HG02870 (cell line): ENCODE results near the gene SLC25A22.
A peak's percentile ranks its signal among the peaks of the same experiment; 100 is the strongest.

Source experiments
- ATAC-seq: cut with Tn5 transposase; IDR thresholded peaks from one replicate; pipeline ENCODE4 v1.9.1; 2021; ENCODE audit warnings: mild to moderate bottlenecking, moderate library complexity; ENCODE audit not compliant: unreplicated experiment

The SLC25A22 gene

DNA sequence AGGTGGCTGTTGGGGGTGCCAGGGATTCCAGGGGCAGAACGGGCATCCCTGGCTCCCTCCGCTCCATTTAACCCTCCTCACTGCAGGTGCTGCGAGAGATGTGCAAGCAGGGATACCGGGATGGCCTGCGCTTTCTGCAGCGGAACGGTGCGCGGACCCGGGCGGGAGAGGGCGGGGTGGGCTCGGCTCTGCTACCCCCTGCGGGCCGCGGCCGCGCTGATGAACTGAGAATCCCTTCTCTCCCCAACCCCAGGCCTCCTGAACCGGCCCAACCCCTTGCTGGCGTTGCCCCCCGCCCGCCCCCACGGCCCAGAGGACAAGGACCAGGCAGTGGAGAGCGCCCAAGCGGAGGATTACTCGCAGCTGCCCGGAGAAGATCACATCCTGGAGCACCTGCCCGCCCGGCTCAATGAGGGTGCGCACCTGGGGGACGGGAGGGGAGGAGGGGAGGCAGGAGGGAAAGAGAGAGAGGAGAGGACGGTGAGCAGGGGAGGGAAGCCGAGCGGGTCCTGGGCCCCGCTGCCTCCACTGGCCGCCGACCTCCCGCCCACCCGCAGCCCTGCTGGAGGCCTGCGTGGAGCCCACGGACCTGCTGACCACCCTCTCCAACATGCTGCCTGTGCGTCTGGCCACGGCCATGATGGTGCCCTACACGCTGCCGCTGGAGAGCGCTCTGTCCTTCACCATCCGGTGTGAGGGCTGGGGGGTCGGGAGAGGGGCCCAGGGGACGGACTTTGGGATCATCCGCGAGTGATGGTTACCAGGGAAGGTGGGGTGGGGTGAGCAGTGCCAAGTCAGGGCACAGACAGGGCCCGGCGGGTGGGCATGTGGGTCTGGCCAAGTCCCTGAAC, 25.6 kb upstream of the SLC25A22 start:
- ATAC-seq = no peak

DNA sequence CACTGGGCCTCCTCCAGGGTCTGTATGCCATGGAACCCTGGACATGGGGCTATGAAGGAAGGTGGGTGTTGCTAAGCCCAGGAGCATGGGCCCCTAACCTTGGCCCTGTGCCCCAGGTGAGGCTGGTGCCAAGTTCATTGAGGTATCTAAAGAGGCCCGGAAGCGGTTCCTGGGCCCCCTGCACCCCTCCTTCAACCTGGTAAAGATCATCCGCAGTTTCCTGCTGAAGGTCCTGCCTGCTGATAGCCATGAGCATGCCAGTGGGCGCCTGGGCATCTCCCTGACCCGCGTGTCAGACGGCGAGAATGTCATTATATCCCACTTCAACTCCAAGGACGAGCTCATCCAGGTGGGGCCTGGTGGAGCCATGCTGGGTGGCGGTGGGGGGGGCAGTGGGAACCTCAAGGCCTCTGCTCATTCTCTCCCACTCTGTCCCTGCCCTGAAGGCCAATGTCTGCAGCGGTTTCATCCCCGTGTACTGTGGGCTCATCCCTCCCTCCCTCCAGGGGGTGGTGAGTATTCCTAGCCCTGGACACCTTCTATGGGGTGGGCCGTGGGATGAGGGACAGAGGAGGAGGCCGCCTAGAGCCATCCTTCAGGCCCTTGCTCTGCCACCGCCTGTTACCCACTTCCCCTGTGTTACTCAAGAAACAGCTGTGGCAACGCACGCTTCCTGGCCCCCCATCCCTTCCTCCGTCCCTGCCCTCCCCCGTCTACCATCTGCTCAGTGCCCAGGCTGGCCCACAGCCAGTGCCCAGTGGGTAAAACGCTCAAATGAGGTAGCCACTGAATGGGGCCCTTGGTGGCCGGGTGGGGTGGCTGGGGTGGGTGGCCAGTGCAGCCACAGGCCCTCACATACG, 23.7 kb upstream of the SLC25A22 start:
- ATAC-seq = no peak

DNA sequence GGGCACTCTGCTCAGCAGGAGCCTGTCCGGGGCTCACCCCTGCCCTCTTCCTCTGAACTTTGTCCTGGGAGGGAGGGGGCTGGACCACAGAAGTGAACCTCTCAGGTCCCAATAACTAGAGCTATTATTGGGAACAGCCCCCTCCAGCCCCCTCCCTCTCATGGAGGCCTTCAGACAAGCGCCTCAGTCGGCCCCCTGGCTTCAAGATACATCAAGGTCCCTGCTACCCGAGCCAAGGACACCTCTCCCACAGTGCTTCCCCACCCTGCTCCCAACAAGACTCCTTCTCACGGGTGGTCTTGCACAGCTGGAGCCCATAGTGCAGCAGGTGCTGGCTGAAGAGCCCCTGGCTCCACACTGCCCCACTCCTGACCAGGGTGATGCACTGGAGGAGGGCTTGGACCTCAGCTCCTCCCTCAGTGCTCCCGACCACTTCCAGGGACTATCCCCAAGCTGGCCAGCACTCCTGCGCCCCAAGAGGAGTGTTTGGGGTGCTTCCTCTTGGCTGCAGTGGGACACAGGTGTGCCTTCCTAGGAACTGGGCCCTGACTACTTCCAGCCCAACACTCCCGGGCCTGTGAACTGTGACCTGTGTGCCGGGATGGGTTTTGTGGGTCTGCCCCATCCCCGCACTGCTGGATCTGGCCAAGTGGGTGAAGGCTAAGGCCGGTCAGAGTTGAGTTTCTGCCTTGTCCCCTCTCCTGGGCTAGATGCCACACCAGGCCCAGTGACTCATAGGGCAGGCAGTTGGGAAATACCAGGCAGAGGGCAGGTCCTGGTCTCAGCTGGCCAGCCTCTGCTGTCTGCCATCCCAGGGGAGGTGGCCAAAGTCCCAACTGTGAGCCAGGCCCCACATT, 22.8 kb upstream of the SLC25A22 start:
- no peak for ATAC-seq

DNA sequence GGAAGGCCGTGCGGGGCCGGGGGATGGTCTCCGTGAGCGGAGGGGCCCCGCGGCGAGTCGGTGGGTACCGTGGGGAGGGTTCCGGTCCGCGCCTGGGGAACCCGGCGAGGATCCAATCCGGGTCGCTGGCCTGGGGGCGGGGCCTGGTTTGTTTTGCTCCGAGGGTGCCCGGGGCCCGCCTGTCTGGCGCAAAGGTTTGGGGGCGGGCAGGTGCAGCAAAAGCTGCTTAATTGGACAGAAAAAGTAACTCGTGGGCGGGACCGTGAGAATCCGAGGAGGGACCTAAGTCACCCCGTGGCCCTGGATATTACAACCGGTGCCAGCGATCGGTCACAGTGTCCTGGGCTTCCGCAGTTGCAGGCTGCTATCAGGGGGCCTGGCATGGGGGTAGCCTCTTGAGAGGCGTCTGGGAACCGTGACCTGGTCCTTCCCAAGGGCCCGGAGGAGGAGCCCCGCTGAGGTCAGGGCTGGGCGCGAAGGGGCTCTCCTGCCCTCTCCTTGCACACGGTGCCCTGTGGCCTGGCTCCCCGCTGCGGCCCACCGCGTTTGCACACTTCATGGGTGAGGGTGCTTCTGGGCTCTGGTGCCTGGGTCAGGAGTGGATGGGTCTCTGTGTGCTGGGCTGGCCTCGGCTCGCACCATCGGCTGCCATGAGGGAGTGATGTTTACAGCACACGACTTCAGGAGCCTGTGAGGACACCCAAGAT, 22.0 kb upstream of the SLC25A22 start:
- peak; percentile 54 for ATAC-seq

DNA sequence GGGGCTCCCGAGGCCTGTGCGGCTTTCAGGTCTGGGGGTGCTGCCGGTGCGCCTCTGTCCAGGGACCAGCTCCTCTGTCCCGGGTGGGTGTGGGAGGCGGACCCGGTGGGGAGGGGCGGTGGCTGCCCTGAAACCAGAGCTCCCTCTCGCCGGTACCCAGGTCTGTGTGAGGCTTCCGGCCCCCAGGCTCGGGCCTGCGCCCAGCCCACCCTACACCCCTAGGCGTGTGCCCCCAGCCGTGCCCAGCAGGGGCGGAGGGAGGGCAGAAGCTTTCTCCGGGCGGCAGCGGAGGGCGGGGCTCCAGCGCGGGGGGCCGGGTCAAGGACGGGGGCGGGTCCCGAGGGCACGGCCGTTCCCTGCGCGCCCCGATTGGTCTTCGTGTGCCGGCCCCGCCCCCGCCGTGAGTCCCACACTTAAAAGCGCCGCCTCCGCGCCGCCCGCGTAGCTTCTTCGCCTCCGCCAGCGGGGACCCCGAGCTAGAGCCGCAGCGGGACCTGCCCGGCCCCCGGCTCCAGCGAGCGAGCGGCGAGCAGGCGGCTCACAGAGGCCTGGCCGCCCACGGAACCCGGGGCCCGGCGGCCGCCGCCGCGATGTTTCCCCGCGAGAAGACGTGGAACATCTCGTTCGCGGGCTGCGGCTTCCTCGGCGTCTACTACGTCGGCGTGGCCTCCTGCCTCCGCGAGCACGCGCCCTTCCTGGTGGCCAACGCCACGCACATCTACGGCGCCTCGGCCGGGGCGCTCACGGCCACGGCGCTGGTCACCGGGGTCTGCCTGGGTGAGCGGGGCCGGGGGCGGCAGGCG, 21.2 kb upstream of the SLC25A22 start:
- ATAC-seq = peak; percentile 64

DNA sequence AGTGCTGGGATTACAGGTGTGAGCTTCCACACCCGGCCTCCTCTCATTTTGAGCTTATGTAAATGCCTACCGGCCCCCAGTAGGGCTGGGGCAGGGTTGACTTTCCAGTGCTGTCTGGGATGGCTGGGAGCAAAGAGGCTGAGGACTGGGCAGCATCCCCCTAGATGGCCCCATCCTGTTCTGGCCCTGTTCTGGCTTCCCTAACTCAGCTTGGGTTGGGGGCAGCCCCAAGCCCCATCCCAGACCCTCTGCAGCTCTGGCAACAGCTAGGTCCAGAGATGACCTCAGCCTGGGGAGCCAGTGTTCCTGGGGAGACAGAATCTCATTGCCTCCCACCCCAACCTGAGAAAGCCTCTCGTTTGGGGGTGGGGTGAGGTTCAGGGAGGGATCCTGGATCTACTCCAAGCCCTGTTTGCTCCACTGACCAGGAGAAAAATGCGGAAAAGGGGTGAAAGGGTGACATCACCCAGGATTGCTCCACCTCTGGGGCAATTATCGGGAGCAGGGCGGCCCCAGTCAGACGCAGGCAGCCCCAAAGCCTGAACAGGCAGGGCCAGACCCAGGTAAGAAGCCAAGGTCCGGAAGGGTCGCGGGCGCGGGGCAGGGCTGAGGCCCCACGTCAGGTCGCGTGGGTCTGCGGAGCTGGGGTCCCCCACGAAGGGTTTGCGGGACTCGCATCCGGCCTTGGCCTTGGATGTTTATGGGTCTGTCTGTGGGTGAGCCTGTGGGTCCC, 20.5 kb upstream of the SLC25A22 start, which contains the start of gene PNPLA2:
Gene PNPLA2 (plus strand): TSS at position 519 of the 733 bp plus-strand sequence. CDS start 805 bp downstream, outside the sequence.
- no peak for ATAC-seq

DNA sequence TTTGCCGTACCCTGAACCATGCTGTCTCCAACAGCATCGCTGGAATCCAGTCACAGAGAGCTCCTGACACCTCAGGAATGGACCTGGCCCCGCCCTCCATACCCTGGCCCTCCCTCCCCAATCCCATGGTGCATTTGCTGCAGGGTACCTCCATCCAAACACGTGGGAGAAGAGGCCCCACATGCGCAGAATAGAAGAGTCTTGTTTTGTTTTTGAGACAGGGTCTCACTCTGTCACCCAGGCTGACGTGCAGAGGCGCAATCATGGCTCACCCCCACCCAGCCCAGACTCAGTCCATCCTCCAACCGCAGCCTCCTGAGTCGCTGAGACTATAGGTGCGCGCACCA, 18.3 kb upstream of the SLC25A22 start:
- ATAC-seq = no peak

DNA sequence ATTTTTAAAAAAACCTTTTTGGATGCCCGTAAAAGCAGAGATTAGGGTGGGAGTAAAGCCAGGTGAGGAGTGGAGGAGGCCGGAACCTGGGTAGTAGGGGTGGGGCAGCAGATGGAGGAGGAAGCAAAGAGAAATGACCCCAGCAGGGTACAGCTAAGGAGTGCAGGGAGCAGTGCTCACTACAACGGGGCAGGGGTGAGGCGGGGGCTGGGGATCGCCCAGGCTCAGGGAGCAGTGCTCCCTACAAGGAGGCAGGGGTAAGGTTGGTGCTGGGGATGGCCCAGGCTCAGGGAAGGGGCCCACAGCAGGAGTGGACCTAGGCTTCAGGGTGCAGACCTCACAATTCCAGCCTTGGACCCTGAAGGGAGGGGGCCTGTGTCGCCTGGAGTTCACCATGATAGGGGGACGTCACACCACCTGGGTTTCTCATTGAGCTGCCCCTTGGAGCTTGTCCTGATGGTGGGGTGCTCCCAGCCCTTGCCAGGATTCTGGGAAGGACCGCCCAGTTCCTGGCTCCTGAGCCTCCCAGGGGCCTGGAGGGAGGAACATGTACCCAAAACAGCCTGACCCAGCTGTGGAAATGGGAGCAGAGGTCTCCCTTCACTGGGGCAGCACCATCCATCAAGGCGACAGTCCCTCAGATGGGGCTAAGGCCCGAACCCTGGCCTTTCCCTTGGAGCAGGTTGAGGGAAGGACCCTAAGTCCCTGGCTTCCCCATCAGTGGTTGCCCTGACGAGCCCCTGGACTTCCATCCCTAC, 17.8 kb upstream of the SLC25A22 start:
- no peak for ATAC-seq

DNA sequence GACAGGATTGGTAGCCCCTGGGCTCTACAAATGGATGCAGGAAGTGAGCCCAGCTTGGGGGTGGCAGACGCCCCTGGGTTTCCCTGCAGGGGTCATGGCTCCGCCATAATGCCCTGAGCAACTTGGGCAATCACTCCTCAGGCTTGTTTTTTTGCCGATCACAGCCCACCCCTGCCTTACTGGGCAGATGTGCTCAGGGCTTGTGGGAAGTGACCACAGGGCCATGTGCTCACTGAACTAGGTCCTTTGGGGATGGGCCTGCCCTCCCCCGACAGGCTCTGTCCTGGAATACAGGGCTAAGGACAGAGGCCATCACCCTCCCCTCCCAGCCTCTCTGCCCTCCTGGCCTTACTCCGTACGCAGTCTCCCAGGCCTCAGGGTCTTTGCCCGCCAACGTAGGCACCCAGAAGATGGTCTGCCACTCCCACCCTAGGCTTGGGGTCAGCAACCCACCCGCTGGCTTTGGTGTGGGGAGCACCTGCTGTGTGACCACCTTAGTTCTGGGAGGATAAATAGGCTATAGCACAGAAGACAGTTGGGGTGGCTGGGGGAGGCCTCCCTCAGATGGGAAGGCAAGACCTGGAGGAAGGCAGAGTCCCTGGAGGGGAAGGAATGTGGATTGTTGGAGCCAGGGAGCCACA, 15.5 kb upstream of the SLC25A22 start:
- no peak for ATAC-seq

DNA sequence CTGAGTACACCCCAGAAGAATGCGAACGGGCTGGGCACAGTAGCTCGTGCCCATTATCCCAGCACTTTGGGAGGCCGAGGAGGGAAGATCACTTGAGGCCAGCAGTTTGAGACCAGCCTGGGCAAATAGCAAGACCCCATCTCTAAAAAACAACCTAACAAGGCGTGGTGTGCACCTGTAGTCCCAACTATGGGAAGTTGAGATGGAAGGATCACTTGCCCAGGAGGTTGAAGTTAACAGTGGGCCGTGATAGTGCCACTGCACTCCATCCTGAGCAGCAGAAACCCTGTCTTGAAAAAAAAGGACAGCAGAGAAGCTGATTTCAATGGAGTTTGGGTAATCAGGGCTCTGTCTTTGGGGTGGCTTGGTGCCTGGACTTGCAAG, 15.0 kb upstream of the SLC25A22 start:
- ATAC-seq = no peak

DNA sequence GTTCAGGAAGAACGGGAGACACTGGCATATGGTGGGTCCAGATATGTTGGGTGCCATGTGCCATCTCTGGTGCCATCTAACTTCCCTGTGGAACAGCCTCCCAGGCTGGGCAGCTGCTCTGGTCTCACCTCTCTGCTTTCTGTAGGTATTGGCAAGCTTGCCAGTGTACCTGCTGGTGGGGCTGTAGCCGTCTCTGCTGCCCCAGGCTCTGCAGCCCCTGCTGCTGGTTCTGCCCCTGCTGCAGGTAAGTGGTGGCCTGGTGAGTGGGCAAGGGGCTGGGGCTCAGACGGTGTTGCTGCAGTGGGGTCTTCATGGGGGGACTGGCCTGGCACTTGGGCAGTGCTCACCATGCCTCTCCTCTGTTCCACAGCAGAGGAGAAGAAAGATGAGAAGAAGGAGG, 14.3 kb upstream of the SLC25A22 start:
- ATAC-seq = no peak

DNA sequence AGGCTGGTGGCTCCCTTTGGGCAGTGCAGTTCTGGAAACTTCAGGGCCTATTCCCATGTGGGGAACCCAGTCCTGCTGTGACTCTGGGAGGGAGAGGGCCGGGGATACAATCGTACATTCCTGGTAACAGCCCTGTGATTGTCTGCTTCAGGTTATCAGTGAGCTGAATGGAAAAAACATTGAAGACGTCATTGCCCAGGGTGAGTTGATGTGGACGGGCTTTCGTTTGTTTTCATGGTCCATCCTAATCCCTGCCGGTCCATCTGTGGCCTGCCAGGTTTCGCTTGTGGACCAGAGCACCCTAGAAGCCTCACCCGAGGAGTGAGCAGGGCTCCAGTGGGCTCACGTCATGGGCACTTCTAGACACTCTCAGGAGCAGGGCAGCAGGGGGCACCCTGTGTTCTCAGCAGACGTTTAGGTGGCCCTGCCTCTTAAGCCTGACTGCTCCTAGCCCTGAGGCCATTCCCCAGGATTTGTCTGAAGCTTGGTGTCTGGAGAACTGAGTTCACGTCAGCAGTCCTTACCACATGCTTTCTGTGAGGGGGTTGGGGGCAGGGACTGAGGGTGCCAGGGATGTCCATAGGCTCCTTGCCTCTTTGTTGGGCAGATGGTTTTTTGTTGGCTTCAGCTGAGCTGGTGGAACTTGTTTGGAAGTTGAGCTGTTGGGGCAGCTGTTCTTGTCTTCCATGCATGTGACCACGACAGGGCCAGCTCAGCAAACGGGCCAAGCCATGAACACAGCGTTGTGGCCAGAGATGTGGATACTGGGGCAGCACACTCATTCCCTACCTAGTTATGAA, 13.6 kb upstream of the SLC25A22 start:
- no peak for ATAC-seq

DNA sequence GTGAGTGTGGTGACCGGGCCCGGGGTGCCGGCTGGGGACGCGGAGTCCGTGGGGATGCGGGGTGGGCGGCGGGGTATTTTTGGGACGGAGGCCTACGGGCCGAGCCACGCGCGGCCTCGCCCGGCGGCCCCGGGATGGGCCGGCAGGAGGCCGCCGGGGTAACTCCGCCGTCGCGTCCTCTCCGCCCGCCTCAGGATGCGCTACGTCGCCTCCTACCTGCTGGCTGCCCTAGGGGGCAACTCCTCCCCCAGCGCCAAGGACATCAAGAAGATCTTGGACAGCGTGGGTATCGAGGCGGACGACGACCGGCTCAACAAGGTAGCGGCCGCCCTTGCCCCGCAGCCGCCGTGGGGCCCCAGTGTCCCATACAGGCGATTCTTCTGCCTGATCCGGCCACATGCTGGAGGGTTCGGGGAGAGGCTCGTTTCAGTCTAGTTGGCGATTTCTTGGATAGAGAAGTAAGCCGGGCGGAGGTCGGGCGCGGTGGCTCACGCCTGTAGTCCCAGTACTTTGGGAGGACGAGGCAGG, 12.0 kb upstream of the SLC25A22 start:
- no peak for ATAC-seq

DNA sequence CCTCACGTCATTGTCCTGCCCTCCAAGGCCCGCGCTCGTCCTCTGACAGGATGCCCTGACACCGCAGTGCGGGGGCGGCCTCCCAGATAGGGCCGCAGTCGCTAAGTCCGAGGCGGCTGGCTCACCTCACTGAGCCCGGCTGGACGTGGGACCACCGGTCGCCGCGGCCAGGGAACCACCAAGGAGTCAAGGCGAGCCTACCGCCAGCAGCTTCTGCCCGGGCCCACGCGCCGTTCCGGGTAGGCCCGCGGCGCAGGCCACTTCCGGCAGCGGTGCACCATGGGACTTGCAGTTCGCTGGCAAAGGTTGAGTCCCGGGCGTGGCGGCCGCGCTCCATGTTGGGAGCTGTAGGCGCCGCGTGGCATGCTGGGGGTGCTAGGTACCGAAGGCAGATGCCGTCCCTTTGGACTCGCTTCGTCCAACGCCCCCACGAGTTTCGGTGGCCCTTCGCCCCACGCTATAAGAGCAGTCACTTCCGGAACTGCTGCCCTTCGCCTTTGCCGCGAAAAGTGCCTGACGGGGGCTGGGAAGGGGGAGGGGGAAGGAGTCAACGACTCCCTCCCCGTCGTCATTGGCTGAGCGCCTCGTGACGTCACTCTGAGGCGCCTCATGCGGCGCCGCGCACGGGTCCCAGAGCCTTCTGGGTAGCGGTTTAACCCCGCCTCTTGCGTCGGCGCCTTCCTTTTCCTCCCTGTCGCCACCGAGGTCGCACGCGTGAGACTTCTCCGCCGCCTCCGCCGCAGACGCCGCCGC, 11.4 kb upstream of the SLC25A22 start, which contains the start of gene RPLP2:
Gene RPLP2 (plus strand): TSS at position 681 of the 753 bp plus-strand sequence. CDS start 268 bp downstream, outside the sequence.
- ATAC-seq = peak; percentile 69

DNA sequence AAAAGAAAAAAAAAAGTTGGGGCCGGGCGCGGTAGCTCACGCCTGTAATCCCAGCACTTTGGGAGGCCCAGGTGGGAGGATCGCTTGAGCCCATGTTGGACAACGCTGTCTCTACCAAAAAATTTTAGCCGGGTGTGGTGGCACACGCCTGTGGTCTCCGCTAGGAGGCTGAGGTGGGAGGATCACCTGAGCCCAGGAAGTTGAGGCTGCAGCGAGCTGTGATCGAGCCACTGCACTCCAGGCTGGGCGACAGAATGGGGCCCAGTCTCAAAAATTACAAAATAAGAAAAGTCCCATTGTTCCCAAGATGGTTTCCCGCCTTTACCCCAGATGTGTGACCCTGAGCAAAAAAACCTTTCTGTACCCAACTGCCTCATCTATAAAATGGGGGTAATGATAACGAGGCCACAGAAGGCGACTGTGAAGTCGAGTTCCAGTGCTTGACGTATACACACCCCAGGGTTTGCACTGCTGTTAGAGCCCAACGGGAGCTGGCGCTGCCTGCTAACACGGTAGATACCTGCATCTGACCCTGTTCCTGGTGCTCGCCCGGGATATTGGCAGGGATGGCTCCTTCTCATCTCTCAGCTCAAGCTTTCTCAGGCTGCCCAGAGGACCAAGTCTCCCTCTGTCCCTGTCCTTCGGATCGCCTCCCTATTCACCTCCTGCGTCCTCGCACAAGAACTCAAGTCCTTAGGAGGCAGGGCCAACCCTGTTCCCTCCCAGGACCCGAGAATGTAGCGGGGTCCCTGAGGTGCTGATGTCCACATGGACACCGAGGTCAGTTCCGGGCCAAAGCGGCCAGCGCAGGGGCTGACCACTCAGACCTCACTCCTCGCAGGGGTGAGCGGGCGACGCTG, 10.6 kb upstream of the SLC25A22 start:
- ATAC-seq = no peak
